Measurements from ENCODE around the gene PGAM5. TPM values are rescaled to one million over a fixed set of nuclear protein-coding genes. Genes with fewer than 3 reads are reported as not detected.

PGAM5 gene
- total RNA-seq, 2 donors from 2014 or later, result 15.0 to 39.2 TPM

- no peak for TF ChIP-seq POLR2A (IDR thresholded peaks at IDR 0.05)
- Histone ChIP-seq H3K4me1 (no peaks in the 10 kb centered on the region), H3K27me3 (no peaks in the 10 kb centered on the region), H3K4me3 (no peak overlapping the region), H3K36me3 (replicated peaks in 1 of 2; ENCODE audit: insufficient read depth in 1 of 2, low read depth in 2 of 2) (peaks cover 18 to 26% of the 10 kb centered on the region in 2 donors), H3K9me3 (no peaks in the 10 kb centered on the region), H3K27ac (peak overlapping the region in 1 of 4 donors; percentile 68)
- 88 to 93% methylated on average over 15 of the region's 15 CpGs for WGBS, 2 donors
- ATAC-seq (no peak), DNase-seq (no peak)
- intact Hi-C loops (cut with DNase I), result no loop called here
These were observed 60.6 kb downstream of the PGAM5 start for GRCh38 chr12:132771126-132771838.

Small RNA genes within 50 kb of the gene (small RNA-seq; reads per million reads assigned to genes)
- not detected for gene RNA5SP379

Other genes with a start within 250 kb of the PGAM5 start
- gene FBRSL1, start 220.7 kb upstream of the PGAM5 start, total RNA-seq, result 10 to 100 TPM; 29.8 to 50.1 TPM
- gene LRCOL1, start 100.3 kb upstream of the PGAM5 start, total RNA-seq, result not detected
- gene P2RX2, start 92.1 kb upstream of the PGAM5 start, total RNA-seq, result 1 to 10 TPM in 1 of 2 donors, not detected in 1; 1.0 TPM
- gene POLE, start 23.5 kb upstream of the PGAM5 start, total RNA-seq, result 10 to 100 TPM; 12.5 to 36.9 TPM
- gene PXMP2, start 23.3 kb upstream of the PGAM5 start, total RNA-seq, result 10 to 100 TPM; 37.2 to 39.7 TPM
- gene ANKLE2, start 51.0 kb downstream of the PGAM5 start, total RNA-seq, result 10 to 100 TPM; 37.9 to 76.1 TPM
- gene GOLGA3, start 118.0 kb downstream of the PGAM5 start, total RNA-seq, result 10 to 100 TPM; 57.3 to 98.6 TPM
- 10 to 100 TPM; 31.4 to 45.2 TPM for gene CHFR, start 176.8 kb downstream of the PGAM5 start, total RNA-seq
- 10 to 100 TPM; 10.4 to 18.1 TPM for gene ZNF605, start 245.5 kb downstream of the PGAM5 start, total RNA-seq